NCI-H1048 (cell line): Measurements from ENCODE around the gene PKP2.

Source experiments
- DNase-seq: peaks from one replicate; lab custom pipeline; 2025; lab: John Stamatoyannopoulos, UW

The PKP2 gene

GRCh38 chr12:32755051-32755653 lies 141.4 kb downstream of the PKP2 start:
- peak; percentile 21 for DNase-seq

GRCh38 chr12:32754111-32754510 lies 142.5 kb downstream of the PKP2 start:
- no peak for DNase-seq

- DNase-seq = no peak
Observed at GRCh38 chr12:32753605-32754004, 143.0 kb downstream of the PKP2 start.

GRCh38 chr12:32743264-32743663 lies 153.3 kb downstream of the PKP2 start:
- DNase-seq = no peak

- no peak for DNase-seq
Observed at GRCh38 chr12:32742133-32742532, 154.4 kb downstream of the PKP2 start.
